Hepatocyte (in vitro differentiated cells): ENCODE measurements around the gene SIGLECL1. TPM values are rescaled to one million over a fixed set of nuclear protein-coding genes. Genes with fewer than 3 reads are reported as not detected.
A peak's percentile ranks its signal among the peaks of the same experiment; 100 is the strongest.

Experiments
- DNase-seq: peaks from one replicate; pipeline ENCODE4 v3.0.0-alpha.2; 2016; ENCODE audit warnings: low spot score
- H2AFZ ChIP-seq: fragments of 200-600 bp; sonication (generic); 2 replicates; pipeline ENCODE4 v1.6.0; 2016; ENCODE audit warnings: antibody characterized with exemption, mild to moderate bottlenecking
- H3K27ac ChIP-seq: fragments of 200-600 bp; sonication (generic); 2 replicates; pipeline ENCODE4 v1.5.1; 2016; ENCODE audit warnings: mild to moderate bottlenecking
- H3K27me3 ChIP-seq: fragments of 200-600 bp; sonication (generic); 2 replicates; pipeline ENCODE4 v1.6.1; 2016
- H3K36me3 ChIP-seq: fragments of 200-600 bp; sonication (generic); replicated peaks from 2 replicates; pipeline ENCODE4 v1.5.1; 2016; ENCODE audit warnings: low read depth; ENCODE audit not compliant: insufficient read depth
- H3K4me1 ChIP-seq: fragments of 200-600 bp; sonication (generic); 2 replicates; pipeline ENCODE4 v1.5.1; 2016; ENCODE audit warnings: mild to moderate bottlenecking, moderate library complexity; ENCODE audit not compliant: insufficient read depth
- H3K4me2 ChIP-seq: fragments of 200-600 bp; sonication (generic); 2 replicates; pipeline ENCODE4 v1.6.0; 2016
- H3K4me3 ChIP-seq: fragments of 200-600 bp; sonication (generic); 2 replicates; pipeline ENCODE4 v1.5.1; 2016; ENCODE audit warnings: mild to moderate bottlenecking
- H3K79me2 ChIP-seq: fragments of 200-600 bp; sonication (generic); 2 replicates; pipeline ENCODE4 v1.6.0; 2017; ENCODE audit warnings: mild to moderate bottlenecking
- H3K9me2 ChIP-seq: fragments of 200-600 bp; sonication (generic); replicated peaks from 2 replicates; pipeline ENCODE4 v1.6.0; 2017; ENCODE audit warnings: mild to moderate bottlenecking; ENCODE audit not compliant: insufficient read depth
- H3K9me3 ChIP-seq: fragments of 200-600 bp; sonication (generic); 2 replicates; pipeline ENCODE4 v1.5.1; 2016; ENCODE audit warnings: low read depth, mild to moderate bottlenecking
- H4K20me1 ChIP-seq: fragments of 200-600 bp; sonication (generic); 2 replicates; pipeline ENCODE4 v1.6.0; 2016; ENCODE audit warnings: mild to moderate bottlenecking; ENCODE audit not compliant: insufficient read depth, poor library complexity, severe bottlenecking
- EZH2 ChIP-seq: fragments of 200-600 bp; sonication (generic); IDR thresholded peaks from 2 replicates; pipeline ENCODE4 v1.6.1; 2016; ENCODE audit warnings: antibody characterized with exemption, mild to moderate bottlenecking, borderline replicate concordance
- EZH2phosphoT487 ChIP-seq: fragments of 200-600 bp; sonication (generic); IDR thresholded peaks from one replicate; pipeline ENCODE4 v1.6.1; 2018; ENCODE audit warnings: antibody characterized with exemption, mild to moderate bottlenecking, low read depth, moderate library complexity; ENCODE audit not compliant: unreplicated experiment, severe bottlenecking
- WGBS: methylation state at CpG from one replicate; pipeline ENCODE4 v1.1.6; 2016; ENCODE audit warnings: low lambda C conversion rate; ENCODE audit errors: missing lambda C conversion rate; 5-methylcytosine and 5-hydroxymethylcytosine counted together
- polyA plus RNA-seq: library from polyadenylated mRNA; unstranded; fragments of >200 nt; fragmentation: Nextera tagmentation; extraction: Ambion mirVana; gene quantifications from 2 replicates; pipeline ENCODE4 v1.2.1, GENCODE V29; 2016
- total RNA-seq: library from RNA; depleted of rRNA; stranded (reverse); fragments of >200 nt; gene quantifications from 2 replicates; pipeline ENCODE4 v1.2.3, GENCODE V29; 2014
- TF ChIP-seq, protein P1 (sequence below): fragments of 200-600 bp; sonication (generic); IDR thresholded peaks from 2 replicates; pipeline ENCODE4 v1.5.1; 2016; ENCODE audit warnings: antibody characterized with exemption, mild to moderate bottlenecking; ENCODE audit not compliant: poor library complexity

The SIGLECL1 gene
- total and polyA plus RNA-seq, 2 experiments from 2014 or later = not detected

DNA sequence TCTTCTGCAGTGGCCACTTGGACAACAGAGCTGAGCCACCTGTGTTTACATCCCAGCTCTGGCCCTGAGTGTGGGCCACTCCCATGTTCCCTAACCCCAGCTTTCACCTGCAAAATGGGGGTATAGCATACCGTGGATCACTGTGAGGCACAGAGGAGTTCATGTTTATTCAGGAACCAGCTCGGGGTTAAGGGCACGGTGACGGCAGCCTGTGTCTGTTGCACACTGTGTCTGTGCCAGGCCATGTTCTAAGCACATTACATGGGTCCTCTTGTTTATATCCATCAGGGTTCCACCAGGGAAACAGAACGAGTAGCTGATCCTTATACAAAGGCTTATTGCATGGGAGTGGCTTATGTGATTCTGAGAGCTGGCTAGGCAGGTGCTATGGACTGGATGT, 46.5 kb downstream of the SIGLECL1 start:
- Histone ChIP-seq H3K79me2 (no peaks in the 10 kb centered on the region), H3K36me3 (no peaks in the 10 kb centered on the region), H3K4me1 (no peaks in the 10 kb centered on the region), H3K4me2 (no peak overlapping the region), H3K27ac (no peak overlapping the region), H4K20me1 (no peaks in the 10 kb centered on the region), H3K27me3 (peaks cover 5% of the 10 kb centered on the region), H2AFZ (no peak overlapping the region), H3K9me3 (no peaks in the 10 kb centered on the region), H3K9me2 (no peaks in the 10 kb centered on the region), H3K4me3 (no peak overlapping the region)
- no peak for TF ChIP-seq EZH2
- TF ChIP-seq, protein P1, sequence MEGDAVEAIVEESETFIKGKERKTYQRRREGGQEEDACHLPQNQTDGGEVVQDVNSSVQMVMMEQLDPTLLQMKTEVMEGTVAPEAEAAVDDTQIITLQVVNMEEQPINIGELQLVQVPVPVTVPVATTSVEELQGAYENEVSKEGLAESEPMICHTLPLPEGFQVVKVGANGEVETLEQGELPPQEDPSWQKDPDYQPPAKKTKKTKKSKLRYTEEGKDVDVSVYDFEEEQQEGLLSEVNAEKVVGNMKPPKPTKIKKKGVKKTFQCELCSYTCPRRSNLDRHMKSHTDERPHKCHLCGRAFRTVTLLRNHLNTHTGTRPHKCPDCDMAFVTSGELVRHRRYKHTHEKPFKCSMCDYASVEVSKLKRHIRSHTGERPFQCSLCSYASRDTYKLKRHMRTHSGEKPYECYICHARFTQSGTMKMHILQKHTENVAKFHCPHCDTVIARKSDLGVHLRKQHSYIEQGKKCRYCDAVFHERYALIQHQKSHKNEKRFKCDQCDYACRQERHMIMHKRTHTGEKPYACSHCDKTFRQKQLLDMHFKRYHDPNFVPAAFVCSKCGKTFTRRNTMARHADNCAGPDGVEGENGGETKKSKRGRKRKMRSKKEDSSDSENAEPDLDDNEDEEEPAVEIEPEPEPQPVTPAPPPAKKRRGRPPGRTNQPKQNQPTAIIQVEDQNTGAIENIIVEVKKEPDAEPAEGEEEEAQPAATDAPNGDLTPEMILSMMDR = no peak
- no peak for TF ChIP-seq EZH2phosphoT487
- WGBS = 90% methylated on average over 5 of the region's 5 CpGs
- DNase-seq = no peak

DNA sequence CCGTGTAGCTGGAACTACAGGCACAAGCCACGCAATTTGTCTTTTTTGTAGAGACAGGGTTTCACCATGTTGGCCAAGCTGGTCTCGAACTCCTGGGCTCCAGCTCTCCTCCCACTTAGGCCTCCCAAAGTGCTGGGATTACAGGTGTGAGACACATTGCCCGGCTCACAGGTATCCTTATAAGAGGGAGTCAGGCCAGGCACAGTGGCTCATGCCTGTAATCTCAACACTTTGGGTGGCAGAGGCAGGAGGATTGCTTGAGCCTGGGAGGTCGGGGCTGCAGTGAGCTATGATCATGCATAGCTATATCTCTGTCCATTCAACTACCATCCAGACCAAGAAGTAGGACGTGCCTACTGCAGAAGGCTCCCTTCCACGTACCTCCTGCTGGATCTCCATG, 50.4 kb downstream of the SIGLECL1 start:
- no peaks in the 10 kb centered on the region for H3K9me2 ChIP-seq
- TF ChIP-seq, protein P1 = no peak
- TF ChIP-seq EZH2phosphoT487 = no peak
- TF ChIP-seq EZH2 = no peak
- no peaks in the 10 kb centered on the region for H3K36me3 ChIP-seq
- no peaks in the 10 kb centered on the region for H4K20me1 ChIP-seq
- no peak overlapping the region for H2AFZ ChIP-seq
- WGBS = 83% methylated on average over 7 of the region's 7 CpGs
- DNase-seq = no peak
- no peaks in the 10 kb centered on the region for H3K27me3 ChIP-seq
- H3K79me2 ChIP-seq = no peaks in the 10 kb centered on the region
- H3K4me2 ChIP-seq = no peak overlapping the region
- no peaks in the 10 kb centered on the region for H3K4me1 ChIP-seq
- H3K27ac ChIP-seq = no peak overlapping the region
- H3K4me3 ChIP-seq = no peak overlapping the region
- no peaks in the 10 kb centered on the region for H3K9me3 ChIP-seq

DNA sequence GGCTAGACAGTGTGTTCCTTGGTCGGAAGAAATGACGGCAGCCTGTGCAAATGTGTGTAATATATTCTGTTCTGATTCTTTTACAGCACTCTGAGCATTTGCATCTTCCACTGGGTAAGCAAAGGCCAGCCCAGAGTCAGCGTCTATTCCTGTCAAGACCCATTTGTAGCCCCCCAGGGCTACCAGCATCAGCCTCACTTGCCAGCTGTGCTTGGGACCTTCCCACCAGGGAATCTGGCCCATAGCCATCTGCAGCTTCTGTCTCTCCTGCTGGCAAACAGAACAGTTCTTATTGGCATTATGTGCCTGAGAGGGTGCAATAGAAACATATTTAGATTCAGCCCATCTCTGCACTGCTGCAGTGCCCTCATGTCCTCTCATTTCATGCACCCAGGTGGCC, 54.6 kb downstream of the SIGLECL1 start:
- Histone ChIP-seq H4K20me1 (no peaks in the 10 kb centered on the region), H3K4me1 (no peaks in the 10 kb centered on the region), H3K79me2 (no peaks in the 10 kb centered on the region), H3K27me3 (peaks cover 13% of the 10 kb centered on the region), H2AFZ (no peak overlapping the region), H3K9me2 (no peaks in the 10 kb centered on the region), H3K27ac (no peak overlapping the region), H3K9me3 (no peaks in the 10 kb centered on the region), H3K36me3 (no peaks in the 10 kb centered on the region), H3K4me2 (no peak overlapping the region), H3K4me3 (no peak overlapping the region)
- TF ChIP-seq EZH2 = no peak
- WGBS = 87% methylated on average over 3 of the region's 3 CpGs
- no peak for DNase-seq

DNA sequence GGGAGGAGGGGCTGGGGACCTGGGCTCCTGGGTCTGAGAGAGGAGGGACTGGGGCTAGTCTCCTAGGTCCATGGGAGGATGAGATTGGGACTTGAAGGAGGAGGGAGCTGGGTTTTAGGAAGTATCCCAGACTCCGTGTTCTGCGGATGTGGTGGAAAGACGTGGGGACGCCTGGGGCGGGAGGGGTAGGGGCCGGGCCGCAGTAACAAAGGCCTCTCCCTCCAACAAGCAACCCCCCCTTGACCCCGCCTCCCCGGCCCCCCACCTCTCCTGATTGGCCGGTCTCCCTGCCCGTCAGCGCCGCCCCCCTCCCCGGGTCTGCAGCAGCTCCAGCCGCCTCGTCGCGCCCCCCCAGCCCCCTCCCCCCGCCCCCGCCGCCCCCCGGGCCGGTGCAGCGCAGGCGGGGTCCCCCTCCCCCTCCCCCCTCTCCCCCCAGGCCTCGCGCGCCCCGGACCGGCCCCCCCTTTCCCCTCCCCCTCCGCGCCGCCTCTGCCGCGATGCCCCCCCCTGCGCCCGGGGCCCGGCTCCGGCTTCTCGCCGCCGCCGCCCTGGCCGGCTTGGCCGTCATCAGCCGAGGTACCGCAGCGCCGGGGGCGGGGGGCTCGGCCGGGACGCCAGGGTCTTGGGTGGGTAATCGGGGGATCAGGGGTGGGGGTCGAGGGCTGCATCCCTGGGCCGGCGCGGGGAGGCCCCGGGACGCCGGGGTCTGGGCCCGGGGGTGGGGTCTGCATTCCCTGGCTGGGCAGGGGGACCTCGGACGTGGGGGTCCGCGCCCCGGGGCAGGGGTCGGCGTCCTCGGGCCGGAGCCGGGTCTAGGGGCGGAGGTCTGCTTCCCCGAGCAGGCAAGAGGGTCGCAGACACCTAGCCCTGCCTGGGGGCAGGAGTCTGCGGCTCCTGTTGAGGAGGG, 60.7 kb downstream of the SIGLECL1 start, which contains the start of gene IGLON5:
Gene IGLON5 (plus strand): TSS at position 294 of the 907 bp plus-strand sequence. CDS start 204 bp downstream, at position 498.
- H3K27ac ChIP-seq = peak within 1 kb of the TSS; percentile 53
- H3K4me2 ChIP-seq = peak within 1 kb of the TSS; percentile 75
- no peaks in the 10 kb centered on the region for H3K9me2 ChIP-seq
- peak within 1 kb of the TSS; percentile 39 for H3K4me3 ChIP-seq
- H3K79me2 ChIP-seq = no peaks in the 10 kb centered on the region
- H3K9me3 ChIP-seq = no peaks in the 10 kb centered on the region
- H3K36me3 ChIP-seq = no peaks in the 10 kb centered on the region
- H4K20me1 ChIP-seq = no peaks in the 10 kb centered on the region
- WGBS = 6% methylated on average over 21 of the region's 76 CpGs
- H2AFZ ChIP-seq = no peak within 1 kb of the TSS
- no peaks in the 10 kb centered on the region for H3K4me1 ChIP-seq
- peaks cover 24% of the 10 kb centered on the region for H3K27me3 ChIP-seq
- DNase-seq = peak; percentile 57
- TF ChIP-seq EZH2 (peak; percentile 33), EZH2phosphoT487 (no peak)
